HCEC 1CT (cell line): ENCODE results near the gene PAX9.

Source experiments
- DNase-seq: peaks from one replicate; pipeline ENCODE4 v3.0.0-alpha.2; 2017

Gene PAX9

GRCh38 chr14:36656687-36657398 lies 4.8 kb upstream of the PAX9 start:
- no peak for DNase-seq

- no peak for DNase-seq
Measured at GRCh38 chr14:36657399-36658122, 4.1 kb upstream of the PAX9 start.

- no peak for DNase-seq
Measured at GRCh38 chr14:36658123-36659009, 3.3 kb upstream of the PAX9 start.

GRCh38 chr14:36659010-36659821 lies 2.4 kb upstream of the PAX9 start:
- no peak for DNase-seq

GRCh38 chr14:36659822-36660735 lies 1.6 kb upstream of the PAX9 start:
- DNase-seq, result no peak

- no peak for DNase-seq
Measured at GRCh38 chr14:36660736-36661505, 739 bp upstream of the PAX9 start.

GRCh38 chr14:36662258-36662542 lies 540 bp downstream of the PAX9 start:
- DNase-seq, result no peak

GRCh38 chr14:36662543-36663403 lies 1.1 kb downstream of the PAX9 start:
- DNase-seq, result no peak

GRCh38 chr14:36663404-36664321 lies 2.0 kb downstream of the PAX9 start:
- peak; percentile 46 for DNase-seq

GRCh38 chr14:36664322-36665193 lies 2.9 kb downstream of the PAX9 start:
- DNase-seq, result no peak

GRCh38 chr14:36665887-36666415 lies 4.3 kb downstream of the PAX9 start:
- no peak for DNase-seq

- DNase-seq, result no peak
Measured at GRCh38 chr14:36666416-36667206, 5.0 kb downstream of the PAX9 start.

- DNase-seq, result no peak
Measured at GRCh38 chr14:36667679-36668078, 6.0 kb downstream of the PAX9 start.

- no peak for DNase-seq
Measured at GRCh38 chr14:36671149-36671548, 9.5 kb downstream of the PAX9 start.

GRCh38 chr14:36672095-36672494 lies 10.4 kb downstream of the PAX9 start:
- DNase-seq, result no peak

GRCh38 chr14:36674659-36675058 lies 13.0 kb downstream of the PAX9 start:
- no peak for DNase-seq

- DNase-seq, result no peak
Measured at GRCh38 chr14:36675581-36675980, 13.9 kb downstream of the PAX9 start.
